HG02610 (cell line): ENCODE data around the gene C11orf86.

ENCODE experiments used
- ATAC-seq: cut with Tn5 transposase; IDR thresholded peaks from one replicate; pipeline ENCODE4 v1.9.1; 2021; ENCODE audit warnings: mild to moderate bottlenecking, moderate library complexity; ENCODE audit not compliant: unreplicated experiment

The C11orf86 gene

DNA sequence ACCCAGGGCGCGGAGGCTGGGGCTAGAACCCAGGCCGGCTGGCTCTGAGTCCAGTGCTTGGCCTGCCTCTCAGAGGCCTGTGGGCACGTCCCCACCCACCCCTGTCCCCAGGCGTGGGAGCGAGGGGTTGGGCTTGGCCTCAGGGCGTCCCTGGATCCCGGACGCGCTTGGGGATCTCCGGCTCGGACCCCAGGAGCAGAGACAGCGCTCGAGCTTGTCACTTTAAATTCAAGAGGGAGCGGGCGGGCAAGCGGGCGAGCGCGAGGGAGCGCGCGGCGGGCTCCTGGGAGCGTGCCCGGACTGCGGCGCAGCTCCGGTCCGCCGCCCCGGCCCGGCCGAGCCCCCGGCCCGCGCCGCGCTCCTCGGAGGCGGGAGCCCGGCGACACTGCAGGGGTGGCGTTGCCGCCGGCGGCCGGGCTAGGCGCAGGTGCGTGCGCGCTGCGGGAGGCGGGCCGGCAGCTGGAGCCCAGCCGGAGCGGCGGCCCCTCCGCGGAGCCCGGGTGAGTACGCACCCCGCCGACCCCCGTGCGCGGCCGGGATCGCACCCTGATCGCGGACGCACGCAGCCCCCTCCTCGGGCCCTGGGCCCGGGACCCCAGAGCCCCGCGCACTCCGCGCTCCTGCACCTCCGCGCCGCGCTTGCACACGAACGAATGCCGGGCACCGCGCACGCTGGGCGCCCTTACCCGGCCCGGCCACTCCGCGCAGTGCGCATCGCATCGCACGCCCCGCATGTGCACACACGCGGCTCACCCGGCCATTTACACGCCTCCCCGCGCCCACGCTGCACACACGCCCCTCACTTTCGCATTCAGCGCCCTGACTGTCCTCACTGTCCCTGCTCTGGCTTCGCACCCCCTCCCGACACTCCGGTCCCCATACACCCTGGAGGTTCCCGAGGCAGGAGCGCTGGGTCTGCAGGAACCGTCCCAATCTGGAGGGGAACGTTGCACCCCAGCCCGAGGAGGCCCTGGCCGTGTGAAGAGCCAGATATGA is 48.2 kb downstream of the C11orf86 start, which contains the start of gene SYT12:
Gene SYT12 (plus strand): TSS at position 174 of the 996 bp plus-strand sequence. CDS start 7,011 bp downstream, outside the sequence.
- ATAC-seq, result no peak

DNA sequence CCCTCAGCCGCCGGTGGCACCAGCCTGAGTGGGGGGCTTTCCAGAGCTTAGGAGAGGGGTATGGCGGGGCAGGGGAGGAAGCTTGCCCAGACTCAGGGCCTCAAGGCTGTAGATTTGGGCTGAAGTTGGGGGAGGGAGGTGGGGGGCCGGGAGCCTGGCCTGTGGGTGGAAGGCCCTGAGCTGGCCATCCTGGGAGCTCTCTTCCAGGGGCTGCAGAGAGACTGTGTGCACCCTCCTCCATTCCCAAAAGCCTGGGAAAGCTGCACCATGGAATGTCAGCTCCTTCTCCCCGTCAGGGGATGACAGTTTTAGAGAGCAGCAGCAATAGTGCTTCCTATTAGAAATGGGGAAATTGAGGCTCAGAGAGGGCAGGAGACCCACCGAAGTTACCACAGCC is 48.9 kb downstream of the C11orf86 start:
- no peak for ATAC-seq

DNA sequence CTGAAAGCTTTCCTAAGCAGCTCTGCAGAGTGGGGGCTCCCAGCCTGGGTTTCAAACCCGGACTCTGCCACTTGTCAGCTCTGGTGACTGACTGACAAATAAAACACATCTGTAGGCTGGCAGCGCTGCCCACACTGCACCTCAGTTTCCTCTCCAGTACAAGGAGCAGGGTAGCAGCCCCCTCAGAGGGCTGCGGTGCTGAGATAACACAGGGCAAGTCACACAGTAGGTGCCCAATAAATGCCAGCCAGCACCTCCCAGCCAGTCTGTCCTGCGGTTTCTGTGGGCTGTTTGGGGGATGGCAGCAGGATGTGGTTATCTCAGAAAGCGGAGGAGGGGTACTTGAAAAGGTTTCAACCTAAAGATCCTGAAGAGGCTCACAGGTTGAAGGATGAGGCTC is 49.3 kb downstream of the C11orf86 start:
- ATAC-seq, result no peak

DNA sequence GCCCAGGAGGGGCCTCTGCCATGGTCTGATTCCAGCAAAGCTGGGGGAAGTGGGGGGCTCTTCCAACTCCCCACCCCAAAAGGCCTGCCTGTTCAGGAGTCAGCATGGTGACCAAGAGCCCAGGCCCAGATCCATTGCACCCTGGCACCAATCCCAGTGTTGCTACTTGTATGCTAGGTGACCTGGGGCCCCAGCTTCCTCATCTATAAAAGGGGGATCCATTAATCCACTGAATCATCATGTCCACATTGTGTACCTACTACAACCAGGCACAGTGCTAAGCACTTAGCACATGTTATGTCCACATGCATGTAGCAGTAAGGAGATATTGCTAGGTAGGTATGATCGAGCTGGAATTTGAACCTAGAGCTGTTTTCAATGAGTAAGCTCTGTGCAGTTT is 49.9 kb downstream of the C11orf86 start:
- no peak for ATAC-seq

DNA sequence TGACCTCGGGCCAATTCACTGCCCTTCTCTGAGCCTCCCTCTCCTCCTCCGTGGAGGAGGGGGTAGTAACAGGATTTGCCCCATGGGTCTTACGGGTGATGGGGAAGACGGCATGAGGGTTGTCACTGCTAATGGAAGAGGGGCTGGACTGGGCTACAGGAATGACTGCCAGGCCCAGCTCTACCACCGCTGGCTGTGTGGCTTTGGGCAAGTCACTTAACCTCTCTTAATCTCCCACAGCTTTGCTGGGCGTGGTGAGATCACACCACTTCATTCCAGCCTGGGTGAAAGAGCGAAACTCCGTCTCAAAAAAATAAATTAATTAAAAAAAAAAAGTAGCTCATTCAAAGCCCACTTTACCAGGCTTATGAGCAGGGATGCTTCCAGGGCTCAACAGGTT is 50.6 kb downstream of the C11orf86 start:
- no peak for ATAC-seq
